ENCODE measurements around the gene P4HA2.
A peak's percentile ranks its signal among the peaks of the same experiment; 100 is the strongest.

Gene P4HA2

DNA sequence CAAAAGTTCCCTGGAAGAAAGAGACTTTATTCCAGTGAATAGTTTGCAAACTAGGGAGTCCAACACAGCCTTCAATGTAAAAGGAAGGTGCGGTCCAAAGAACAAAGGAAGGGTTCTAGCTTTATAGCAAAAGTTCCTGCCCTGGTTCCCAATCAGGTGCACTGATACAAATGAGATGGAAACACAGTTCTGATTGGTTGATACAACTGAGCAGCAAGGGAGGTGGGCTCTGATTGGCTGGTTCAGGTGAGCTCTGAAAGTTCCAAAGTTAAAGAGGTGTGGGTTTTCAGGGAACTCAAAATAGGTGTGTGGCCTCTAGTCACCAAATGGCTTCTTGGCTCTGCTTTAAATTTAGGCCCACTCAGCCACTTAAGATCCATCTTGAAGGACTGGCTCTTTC lies 43.1 kb downstream of the P4HA2 start:
- TF ChIP-seq, protein P1, sequence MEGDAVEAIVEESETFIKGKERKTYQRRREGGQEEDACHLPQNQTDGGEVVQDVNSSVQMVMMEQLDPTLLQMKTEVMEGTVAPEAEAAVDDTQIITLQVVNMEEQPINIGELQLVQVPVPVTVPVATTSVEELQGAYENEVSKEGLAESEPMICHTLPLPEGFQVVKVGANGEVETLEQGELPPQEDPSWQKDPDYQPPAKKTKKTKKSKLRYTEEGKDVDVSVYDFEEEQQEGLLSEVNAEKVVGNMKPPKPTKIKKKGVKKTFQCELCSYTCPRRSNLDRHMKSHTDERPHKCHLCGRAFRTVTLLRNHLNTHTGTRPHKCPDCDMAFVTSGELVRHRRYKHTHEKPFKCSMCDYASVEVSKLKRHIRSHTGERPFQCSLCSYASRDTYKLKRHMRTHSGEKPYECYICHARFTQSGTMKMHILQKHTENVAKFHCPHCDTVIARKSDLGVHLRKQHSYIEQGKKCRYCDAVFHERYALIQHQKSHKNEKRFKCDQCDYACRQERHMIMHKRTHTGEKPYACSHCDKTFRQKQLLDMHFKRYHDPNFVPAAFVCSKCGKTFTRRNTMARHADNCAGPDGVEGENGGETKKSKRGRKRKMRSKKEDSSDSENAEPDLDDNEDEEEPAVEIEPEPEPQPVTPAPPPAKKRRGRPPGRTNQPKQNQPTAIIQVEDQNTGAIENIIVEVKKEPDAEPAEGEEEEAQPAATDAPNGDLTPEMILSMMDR (IDR thresholded peaks at IDR 0.05; ENCODE audit: insufficient read depth, low read depth, low read length, missing control alignments), result no peak
- no peak overlapping the region for H3K4me3 ChIP-seq (ENCODE audit: low read length)
- DNase-seq (ENCODE audit: low read depth), result no peak

DNA sequence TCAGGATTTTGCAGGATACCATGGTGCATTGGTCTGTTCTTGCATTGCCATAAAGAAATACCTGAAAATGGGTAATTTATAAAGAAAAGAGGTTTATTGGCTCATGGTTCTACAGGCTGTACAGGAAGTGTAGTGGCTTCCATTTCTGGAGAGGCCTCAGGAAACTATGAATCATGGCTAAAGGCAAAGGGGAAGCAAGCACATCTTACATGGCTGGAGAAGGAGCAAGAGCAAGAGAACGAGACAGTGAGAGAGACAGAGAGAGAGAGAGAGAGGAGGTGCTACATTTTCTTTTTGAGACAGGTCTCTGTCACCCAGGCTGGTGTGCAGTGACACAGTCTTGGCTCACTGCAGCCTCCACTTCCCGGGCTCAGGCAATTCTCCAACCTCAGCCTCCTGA lies 43.9 kb downstream of the P4HA2 start:
- TF ChIP-seq, protein P1 (IDR thresholded peaks at IDR 0.05; ENCODE audit: insufficient read depth, low read depth, low read length, missing control alignments), result no peak
- no peak overlapping the region for H3K4me3 ChIP-seq (ENCODE audit: low read length)
- peak; percentile 9 for DNase-seq (ENCODE audit: low read depth)

DNA sequence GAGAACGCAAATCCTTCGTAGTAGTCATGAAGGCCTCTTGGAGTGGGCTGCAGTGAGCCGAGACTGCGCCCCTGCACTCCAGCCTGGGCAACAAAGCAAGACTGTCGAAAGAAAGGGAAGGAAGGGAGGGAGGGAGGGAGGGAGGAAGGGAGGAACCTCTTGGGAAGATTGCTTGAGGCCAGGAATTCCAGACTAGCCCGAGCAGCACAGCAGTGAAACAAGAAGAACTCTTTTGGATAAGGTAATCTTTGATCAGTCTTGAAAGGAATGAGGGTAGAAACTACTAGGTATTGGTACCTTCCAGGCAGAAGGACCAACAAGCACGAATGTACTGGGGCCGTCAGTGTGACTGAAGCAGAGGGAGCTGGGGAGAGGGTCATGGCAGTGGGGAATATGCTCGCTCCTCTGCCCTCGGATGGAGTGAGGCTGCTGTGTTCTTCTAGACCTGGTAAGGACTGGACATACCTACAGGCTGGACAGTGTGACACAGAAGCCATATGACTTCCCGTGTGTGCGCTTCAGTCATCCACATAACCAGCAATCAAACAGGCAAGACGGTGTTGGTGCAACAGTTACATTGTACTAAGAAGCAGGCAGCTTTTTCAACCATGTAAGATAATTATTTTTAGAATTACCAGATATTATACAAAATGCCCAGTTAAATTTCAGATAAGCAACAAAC lies 45.2 kb downstream of the P4HA2 start:
- TF ChIP-seq, protein P1 (IDR thresholded peaks at IDR 0.05; ENCODE audit: insufficient read depth, low read depth, low read length, missing control alignments), result no peak
- H3K4me3 ChIP-seq (ENCODE audit: low read length), result no peak overlapping the region
- DNase-seq (ENCODE audit: low read depth), result peak; percentile 64

DNA sequence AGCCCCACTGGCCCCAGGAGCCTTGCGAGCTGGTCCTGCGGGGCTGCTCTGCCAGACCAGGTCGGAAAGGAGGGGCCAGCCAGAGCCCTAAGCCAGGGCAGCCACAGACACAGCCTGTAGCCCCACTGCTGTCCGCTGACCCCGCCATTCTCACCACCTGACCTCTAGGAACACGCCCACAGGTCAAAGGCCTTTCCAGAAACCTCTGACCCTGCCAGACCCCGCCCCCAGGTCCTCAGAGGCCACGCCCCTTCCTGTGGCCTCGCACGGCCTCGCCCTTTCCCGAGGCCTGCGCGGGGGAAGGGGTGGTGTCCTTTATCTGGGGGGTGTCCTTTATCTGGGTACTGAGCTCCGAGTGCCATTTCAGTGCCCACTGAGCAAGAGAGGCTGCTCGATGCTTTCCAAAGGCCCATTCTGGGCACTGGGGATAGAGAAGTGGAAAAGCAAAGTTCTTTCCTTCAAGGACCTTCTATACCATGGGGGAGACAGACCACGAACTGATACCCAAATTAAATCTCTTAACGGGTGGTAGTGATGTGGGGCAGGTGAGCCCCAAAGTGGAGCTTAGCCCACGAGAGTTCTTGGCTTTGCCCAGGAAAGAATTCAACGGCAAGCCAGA lies 46.5 kb downstream of the P4HA2 start:
- no peak for DNase-seq (ENCODE audit: low read depth)
- TF ChIP-seq, protein P1 (IDR thresholded peaks at IDR 0.05; ENCODE audit: insufficient read depth, low read depth, low read length, missing control alignments), result no peak
- H3K4me3 ChIP-seq (ENCODE audit: low read length), result no peak overlapping the region

DNA sequence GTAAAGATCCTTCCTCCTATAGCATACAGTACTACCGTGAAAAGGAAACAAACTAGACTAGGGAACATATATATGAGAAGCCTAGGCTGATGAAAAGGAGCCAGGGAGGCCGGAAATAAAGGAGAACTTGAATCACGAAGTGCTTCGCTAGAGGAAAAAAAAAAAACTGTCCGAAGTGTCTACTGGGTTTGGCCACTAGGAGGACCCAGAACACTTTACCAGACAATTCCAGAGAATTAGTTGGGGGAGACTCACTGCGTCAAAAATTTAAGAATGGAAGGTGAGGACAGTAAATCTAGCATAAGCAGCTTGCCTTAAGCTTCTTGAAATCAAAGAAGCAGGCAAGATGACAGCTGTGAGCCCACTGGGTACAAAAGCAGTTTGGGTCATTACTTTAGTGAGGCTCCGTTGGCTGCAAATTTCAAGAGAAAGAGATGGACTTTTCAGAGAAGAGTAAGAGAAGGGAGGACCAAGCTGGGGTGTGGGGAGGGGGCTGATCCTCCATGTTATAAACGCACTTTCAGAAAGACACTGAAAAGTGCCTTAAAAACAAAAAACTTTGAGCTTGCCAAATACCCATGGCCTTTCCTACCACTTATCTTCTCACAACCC lies 47.4 kb downstream of the P4HA2 start:
- TF ChIP-seq, protein P1 (IDR thresholded peaks at IDR 0.05; ENCODE audit: insufficient read depth, low read depth, low read length, missing control alignments), result peak; percentile 81
- H3K4me3 ChIP-seq (ENCODE audit: low read length), result no peak overlapping the region
- DNase-seq (ENCODE audit: low read depth), result peak; percentile 69

DNA sequence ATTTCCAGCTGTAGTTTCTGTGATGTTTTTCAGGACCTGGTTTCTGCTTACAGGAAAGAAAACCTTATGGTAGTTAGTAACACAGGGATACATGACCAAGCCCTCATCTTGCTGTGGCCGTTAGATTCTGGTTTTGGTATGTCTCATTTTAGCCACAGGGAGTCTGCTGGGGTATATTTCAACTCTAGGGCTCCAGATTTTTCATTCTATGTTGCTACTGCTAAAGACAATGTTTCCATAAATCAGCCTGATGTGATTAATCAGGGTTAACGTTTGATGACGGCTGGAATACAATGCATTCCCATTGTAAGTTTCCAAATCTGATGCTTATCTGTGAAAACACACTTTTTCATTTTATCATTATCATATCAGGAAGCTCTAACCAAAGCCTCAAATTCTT lies 48.2 kb downstream of the P4HA2 start:
- H3K4me3 ChIP-seq (ENCODE audit: low read length), result no peak overlapping the region
- TF ChIP-seq, protein P1 (IDR thresholded peaks at IDR 0.05; ENCODE audit: insufficient read depth, low read depth, low read length, missing control alignments), result no peak
- DNase-seq (ENCODE audit: low read depth), result no peak
